Neuronal stem cell (in vitro differentiated cells): Measurements from ENCODE around the gene PIEZO1.

Source experiments
- DNase-seq: peaks from one replicate; pipeline ENCODE4 v3.0.0-alpha.2; 2013; ENCODE audit warnings: low spot score
- H2AFZ ChIP-seq: one replicate; pipeline ENCODE4 v1.6.1; 2013; ENCODE audit warnings: mild to moderate bottlenecking, low read length, inconsistent platforms
- H2AK5ac ChIP-seq: 2 replicates; pipeline ENCODE4 v1.6.1; 2013; ENCODE audit warnings: low read depth, mild to moderate bottlenecking, inconsistent platforms, low read length, moderate library complexity, mixed read lengths
- H2BK120ac ChIP-seq: 2 replicates; pipeline ENCODE4 v1.6.1; 2013; ENCODE audit warnings: low read depth, mild to moderate bottlenecking, inconsistent platforms, low read length, moderate library complexity, mixed read lengths
- H2BK12ac ChIP-seq: one replicate; pipeline ENCODE4 v1.6.1; 2013; ENCODE audit warnings: low read length, inconsistent platforms
- H2BK15ac ChIP-seq: 2 replicates; pipeline ENCODE4 v1.6.1; 2013; ENCODE audit warnings: mild to moderate bottlenecking, low read length, inconsistent platforms, mixed read lengths
- H2BK5ac ChIP-seq: one replicate; pipeline ENCODE4 v1.6.1; 2013; ENCODE audit warnings: inconsistent platforms, mild to moderate bottlenecking, low read length, moderate library complexity
- H3K14ac ChIP-seq: one replicate; pipeline ENCODE4 v1.6.1; 2013; ENCODE audit warnings: low read length, inconsistent platforms
- H3K18ac ChIP-seq: 2 replicates; pipeline ENCODE4 v1.6.1; 2013; ENCODE audit warnings: low read length, inconsistent platforms
- H3K23ac ChIP-seq: 2 replicates; pipeline ENCODE4 v1.6.1; 2013; ENCODE audit warnings: low read depth, mild to moderate bottlenecking, mixed read lengths, low read length, inconsistent platforms; ENCODE audit not compliant: poor library complexity
- H3K27ac ChIP-seq: replicated peaks from 3 replicates; pipeline ENCODE4 v1.5.1; 2013; ENCODE audit warnings: low read length, inconsistent platforms
- H3K27me3 ChIP-seq, 3 experiments: 2 replicates each; pipeline ENCODE4 v1.6.1; 2013; ENCODE audit warnings: low read length in 3 of 3, mild to moderate bottlenecking in 2 of 3, inconsistent platforms in 1 of 3, low read depth in 1 of 3, mixed read lengths in 1 of 3, moderate library complexity in 1 of 3; ENCODE audit not compliant: control insufficient read depth in 3 of 3, insufficient read depth in 3 of 3
- H3K36me3 ChIP-seq, 2 donors: replicated peaks in 1 of 2; 2 replicates each; pipeline ENCODE4 v1.6.1; 2013; ENCODE audit warnings: low read length in 2 of 2; ENCODE audit not compliant: control insufficient read depth in 2 of 2, insufficient read depth in 2 of 2
- H3K4ac ChIP-seq: 2 replicates; pipeline ENCODE4 v1.6.1; 2013; ENCODE audit warnings: inconsistent platforms, mild to moderate bottlenecking, low read length, moderate library complexity
- H3K4me1 ChIP-seq, 2 donors: 1 replicate in 1 of 2; 2 replicates in 1 of 2; pipeline ENCODE4 v1.6.1; 2013; ENCODE audit warnings: low read length in 2 of 2, low read depth in 1 of 2; ENCODE audit not compliant: control insufficient read depth in 2 of 2, insufficient read depth in 1 of 2
- H3K4me2 ChIP-seq: one replicate; pipeline ENCODE4 v1.6.1; 2013; ENCODE audit warnings: mild to moderate bottlenecking, low read length, inconsistent platforms; ENCODE audit not compliant: insufficient read depth, poor library complexity, severe bottlenecking
- H3K4me3 ChIP-seq, 2 donors: 2 replicates each; pipeline ENCODE4 v1.5.1; 2013; ENCODE audit warnings: low read length in 2 of 2, mild to moderate bottlenecking in 2 of 2, inconsistent platforms in 1 of 2, moderate library complexity in 1 of 2
- H3K79me1 ChIP-seq: one replicate; pipeline ENCODE4 v1.6.1; 2013; ENCODE audit warnings: low read depth, mild to moderate bottlenecking, inconsistent platforms, low read length, moderate library complexity
- H3K9ac ChIP-seq: one replicate; pipeline ENCODE4 v1.6.1; 2013; ENCODE audit warnings: mild to moderate bottlenecking, low read depth, low read length, inconsistent platforms; ENCODE audit not compliant: poor library complexity
- H3K9me3 ChIP-seq, 2 donors: replicated peaks in 1 of 2; 2 replicates each; pipeline versions ENCODE3 to v1.6.1; 2013; ENCODE audit warnings: low read length in 2 of 2, mild to moderate bottlenecking in 2 of 2, inconsistent platforms in 1 of 2, low read depth in 1 of 2, mixed read lengths in 1 of 2, moderate library complexity in 1 of 2; ENCODE audit not compliant: control insufficient read depth in 2 of 2, insufficient read depth in 1 of 2
- H4K8ac ChIP-seq: one replicate; pipeline ENCODE4 v1.6.1; 2013; ENCODE audit warnings: low read depth, mild to moderate bottlenecking, inconsistent platforms, low read length, moderate library complexity
- H4K91ac ChIP-seq: one replicate; pipeline ENCODE4 v1.6.1; 2013; ENCODE audit warnings: low read length, low read depth, mild to moderate bottlenecking, inconsistent platforms; ENCODE audit not compliant: poor library complexity
- WGBS, 2 donors: extraction: QIAGEN DNeasy Blood & Tissue Kit; methylation state at CpG; one replicate each; pipeline ENCODE4 v1.1.7; 2013; ENCODE audit warnings: missing lambda C conversion rate in 2 of 2, mixed read lengths in 1 of 2; ENCODE audit not compliant: insufficient read length in 2 of 2, insufficient replicate concordance in 1 of 2; ENCODE audit errors: extremely low coverage in 2 of 2; 5-methylcytosine and 5-hydroxymethylcytosine counted together

The PIEZO1 gene

DNA sequence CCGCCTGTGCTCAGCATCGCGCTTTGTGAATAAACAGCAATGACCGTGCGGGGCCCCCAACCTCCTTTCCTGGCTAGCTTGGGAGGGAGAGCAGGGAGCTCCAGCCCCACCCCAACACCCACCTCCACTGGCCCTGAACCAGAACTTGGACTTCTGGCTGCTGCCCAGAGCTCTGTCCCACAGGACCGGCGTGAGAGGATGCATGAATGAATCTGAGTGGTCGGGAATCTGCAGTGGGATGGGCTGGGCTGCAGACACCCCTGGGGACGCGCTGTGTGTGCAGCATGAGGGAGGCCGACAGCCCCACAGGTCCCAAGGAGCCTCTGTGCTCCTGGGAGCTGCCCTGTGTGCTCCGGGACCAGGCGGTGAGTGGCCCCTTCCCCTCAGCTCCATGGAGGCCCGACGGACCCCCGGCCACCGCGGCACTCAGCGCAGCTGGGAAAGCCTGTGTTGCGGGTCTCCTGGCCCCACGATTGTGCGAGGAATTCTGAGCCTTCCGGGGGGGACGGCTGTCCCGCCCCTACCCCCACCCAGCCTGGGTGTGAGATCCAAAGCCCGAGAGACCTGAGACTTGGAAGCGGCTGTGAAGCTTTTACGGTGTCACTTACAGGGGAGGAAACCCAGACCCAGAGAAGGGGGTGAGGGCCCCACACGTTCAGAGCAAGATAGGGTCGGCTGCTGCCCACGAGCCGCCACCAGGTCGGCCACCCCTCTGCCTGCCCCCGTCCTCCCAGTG is 5.4 kb downstream of the PIEZO1 start:
- H3K27me3 ChIP-seq: peaks cover 0 to 39% (median 8%) of the 10 kb centered on the region in 3 experiments
- no CpG with 5 or more reads among the region's 34 CpGs for WGBS, 2 donors
- no peak overlapping the region for H3K14ac ChIP-seq
- peak overlapping the region; percentile 53 for H3K4ac ChIP-seq
- H2AFZ ChIP-seq: no peak overlapping the region
- no peak overlapping the region for H3K4me3 ChIP-seq
- peak overlapping the region; percentile 58 for H2BK12ac ChIP-seq
- H3K4me1 ChIP-seq: peaks cover 17 to 22% of the 10 kb centered on the region in 2 donors
- peak overlapping the region; percentile 63 for H2AK5ac ChIP-seq
- H3K9me3 ChIP-seq: no peaks in the 10 kb centered on the region
- no peaks in the 10 kb centered on the region for H3K36me3 ChIP-seq
- no peak overlapping the region for H3K27ac ChIP-seq
- H3K23ac ChIP-seq: peak overlapping the region; percentile 80
- H3K9ac ChIP-seq: no peak overlapping the region
- H3K18ac ChIP-seq: peak overlapping the region; percentile 83
- H4K91ac ChIP-seq: no peak overlapping the region
- DNase-seq: no peak
- H2BK5ac ChIP-seq: no peak overlapping the region
- no peak overlapping the region for H3K4me2 ChIP-seq
- H2BK15ac ChIP-seq: peak overlapping the region; percentile 37
- H2BK120ac ChIP-seq: no peak overlapping the region
- peaks cover 9% of the 10 kb centered on the region for H3K79me1 ChIP-seq
- no peak overlapping the region for H4K8ac ChIP-seq

DNA sequence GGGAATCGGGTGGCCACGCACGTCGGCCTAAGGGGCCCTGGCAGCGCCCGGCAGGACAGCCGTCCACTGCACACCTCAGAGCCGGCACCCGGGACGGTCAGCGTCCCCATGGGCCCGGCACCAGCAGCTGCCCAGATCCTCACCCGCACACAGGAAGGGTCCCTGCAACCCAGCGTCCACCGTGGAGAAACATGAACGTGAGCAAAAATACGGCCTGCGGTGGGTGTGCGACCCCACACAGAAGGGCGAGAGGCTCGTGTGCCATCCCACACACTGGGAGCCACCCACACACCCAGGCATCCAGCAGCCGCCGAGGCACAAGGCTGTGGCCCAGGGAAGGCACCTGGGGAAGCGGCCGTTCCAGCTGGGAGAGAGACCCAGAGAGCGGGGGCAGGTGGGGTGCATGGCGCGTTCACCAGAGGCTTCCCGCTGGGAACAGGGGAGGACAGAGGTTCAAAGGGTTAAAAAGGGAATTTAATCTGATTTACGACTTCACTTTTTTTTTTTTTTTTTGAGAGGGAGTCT is 6.4 kb downstream of the PIEZO1 start:
- peaks cover 17 to 28% of the 10 kb centered on the region in 2 donors for H3K4me1 ChIP-seq
- H3K27ac ChIP-seq: no peak overlapping the region

DNA sequence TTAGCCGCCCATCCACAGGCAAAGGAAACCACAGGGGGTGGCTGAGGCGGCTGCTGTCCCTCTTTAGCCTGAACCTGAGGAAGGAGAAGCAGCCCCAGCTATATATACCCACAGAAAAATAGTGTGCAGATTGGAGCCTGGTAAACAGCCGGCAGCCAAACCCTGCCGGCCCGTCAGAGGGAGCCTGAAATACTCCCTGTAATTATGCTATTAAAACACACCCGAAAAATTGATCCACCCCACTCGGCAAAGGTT is 6.8 kb downstream of the PIEZO1 start:
- Histone ChIP-seq H3K9ac (no peak overlapping the region), H4K8ac (peak overlapping the region; percentile 6), H3K4ac (no peak overlapping the region), H2AK5ac (peak overlapping the region; percentile 30), H3K14ac (no peak overlapping the region), H3K23ac (no peak overlapping the region), H3K4me2 (no peak overlapping the region), H2BK120ac (no peak overlapping the region), H3K4me1 (peaks cover 20 to 30% of the 10 kb centered on the region in 2 donors), H2BK5ac (peak overlapping the region; percentile 87), H4K91ac (no peak overlapping the region), H3K4me3 (no peak overlapping the region), H2BK12ac (peak overlapping the region; percentile 73), H3K9me3 (no peaks in the 10 kb centered on the region), H3K79me1 (peaks cover 6% of the 10 kb centered on the region), H3K36me3 (no peaks in the 10 kb centered on the region), H3K18ac (peak overlapping the region; percentile 80), H2AFZ (peak overlapping the region; percentile 72), H2BK15ac (no peak overlapping the region), H3K27ac (no peak overlapping the region), H3K27me3 (peaks cover 0 to 25% (median 0%) of the 10 kb centered on the region in 3 experiments)
- WGBS, 2 donors: no CpG with 5 or more reads among the region's 7 CpGs
- DNase-seq: no peak

More for the DNA sequence above, 6.4 kb downstream of the PIEZO1 start:
- peak overlapping the region; percentile 4 for H3K18ac ChIP-seq
- no peak for DNase-seq
- no peak overlapping the region for H2AFZ ChIP-seq
- H3K9ac ChIP-seq: no peak overlapping the region
- peaks cover 0 to 29% (median under 1%) of the 10 kb centered on the region in 3 experiments for H3K27me3 ChIP-seq
- H3K14ac ChIP-seq: peak overlapping the region; percentile 56
- no peak overlapping the region for H4K91ac ChIP-seq
- H2BK120ac ChIP-seq: no peak overlapping the region
- no peaks in the 10 kb centered on the region for H3K9me3 ChIP-seq
- peak overlapping the region; percentile 73 for H2BK12ac ChIP-seq
- no peak overlapping the region for H3K4me3 ChIP-seq
- peak overlapping the region; percentile 87 for H2BK5ac ChIP-seq
- H2BK15ac ChIP-seq: no peak overlapping the region
- peak overlapping the region; percentile 30 for H2AK5ac ChIP-seq
- H3K36me3 ChIP-seq: no peaks in the 10 kb centered on the region
- H4K8ac ChIP-seq: no peak overlapping the region
- peaks cover 6% of the 10 kb centered on the region for H3K79me1 ChIP-seq
- peak overlapping the region; percentile 80 for H3K23ac ChIP-seq
- WGBS, 2 donors: no CpG with 5 or more reads among the region's 30 CpGs
- H3K4me2 ChIP-seq: no peak overlapping the region
- no peak overlapping the region for H3K4ac ChIP-seq

DNA sequence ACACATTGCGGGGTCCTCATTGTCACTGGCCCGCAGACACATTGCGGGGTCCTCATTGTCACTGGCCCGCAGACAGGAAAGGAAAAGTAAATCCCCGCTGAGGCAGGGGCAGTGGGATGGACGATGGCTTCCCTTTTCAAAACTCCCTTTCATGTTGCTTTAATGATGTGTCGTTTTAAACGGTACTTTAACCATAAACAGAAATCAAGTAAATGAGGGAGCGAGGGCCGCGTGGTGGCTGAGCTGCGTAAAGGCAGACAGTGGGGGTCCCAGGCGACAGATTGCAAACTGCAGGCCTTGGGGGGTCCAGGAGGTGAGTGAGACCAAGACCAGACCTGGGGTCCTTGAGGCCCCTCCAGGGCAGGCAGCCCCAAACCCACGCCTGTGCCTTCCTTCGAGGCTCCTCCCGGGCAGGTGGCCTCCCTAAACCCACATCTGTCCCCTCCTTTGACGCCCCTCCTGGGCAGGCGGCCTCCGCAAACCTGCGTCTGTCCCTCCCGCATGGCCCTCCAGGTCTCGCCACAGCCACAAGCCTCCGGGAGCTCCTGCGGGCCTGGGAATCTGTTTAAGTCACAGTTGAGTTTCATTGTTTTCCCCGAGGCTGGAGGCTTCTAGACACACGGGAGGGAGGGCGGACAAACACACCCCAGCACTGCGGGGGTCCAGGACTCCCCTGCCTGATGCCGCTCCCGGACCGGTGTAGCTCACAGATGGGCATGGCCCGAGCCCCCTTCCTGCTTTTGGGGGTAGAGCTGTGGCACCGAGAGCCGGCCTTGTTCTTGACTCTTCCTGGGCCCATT is 7.3 kb downstream of the PIEZO1 start:
- WGBS, 2 donors: no CpG with 5 or more reads among the region's 34 CpGs
- Histone ChIP-seq H3K23ac (no peak overlapping the region), H3K36me3 (no peaks in the 10 kb centered on the region), H2BK15ac (peak overlapping the region; percentile 97), H2BK120ac (peak overlapping the region; percentile 28), H2AK5ac (peak overlapping the region; percentile 99), H3K4ac (peak overlapping the region; percentile 76), H3K14ac (peak overlapping the region; percentile 31), H2BK5ac (peak overlapping the region; percentile 87), H2BK12ac (peak overlapping the region; percentile 90), H3K9ac (peak overlapping the region; percentile 60), H4K91ac (no peak overlapping the region), H3K27me3 (peaks cover 0 to 20% (median 0%) of the 10 kb centered on the region in 3 experiments), H4K8ac (peak overlapping the region; percentile 6), H3K79me1 (peaks cover 6% of the 10 kb centered on the region), H3K4me1 (peaks cover 20 to 35% of the 10 kb centered on the region in 2 donors), H3K9me3 (no peaks in the 10 kb centered on the region), H3K18ac (peak overlapping the region; percentile 97), H3K4me3 (no peak overlapping the region), H3K4me2 (peak overlapping the region; percentile 31), H2AFZ (peak overlapping the region; percentile 72), H3K27ac (no peak overlapping the region)
- DNase-seq: no peak
